Spleen (tissue), 11 donors: ENCODE results near the gene CCNL1. TPM values are rescaled to one million over a fixed set of nuclear protein-coding genes. Genes with fewer than 3 reads are reported as not detected.
A peak's percentile ranks its signal among the peaks of the same experiment; 100 is the strongest.
"Not testable (repeated sequence)": the region's sequence is repeated elsewhere in the genome, so short reads cannot be mapped to it uniquely, and the experiment has no call there.

ENCODE experiments used
- DNase-seq: peaks from one replicate; pipeline ENCODE4 v3.0.0-alpha.2; 2020
- H3K27ac ChIP-seq, 8 donors: fragments of 200-600 bp; sonication (generic) in 7 of 8; 1 replicate in 4 of 8; 2 replicates in 4 of 8; pipeline versions ENCODE4 v1.5.0 to v1.8.0; 2016 to 2021; ENCODE audit warnings: inconsistent platforms in 4 of 8, mild to moderate bottlenecking in 4 of 8, moderate library complexity in 1 of 8
- H3K27me3 ChIP-seq, 7 donors: fragments of 200-600 bp; sonication (generic) in 6 of 7; replicated peaks in 1 of 7; 1 replicate in 4 of 7; 2 replicates in 3 of 7; pipeline versions ENCODE4 v1.5.0 to v1.8.0; 2016 to 2021; ENCODE audit warnings: inconsistent platforms in 3 of 7, mild to moderate bottlenecking in 1 of 7
- H3K36me3 ChIP-seq, 6 donors: fragments of 200-600 bp; sonication (generic) in 5 of 6; 1 replicate in 4 of 6; 2 replicates in 2 of 6; pipeline versions ENCODE4 v1.5.0 to v1.8.0; 2016 to 2021; ENCODE audit warnings: inconsistent platforms in 2 of 6
- H3K4me1 ChIP-seq, 6 donors: fragments of 200-600 bp; sonication (generic) in 5 of 6; 1 replicate in 3 of 6; 2 replicates in 3 of 6; pipeline versions ENCODE4 v1.5.0 to v1.8.0; 2016 to 2021; ENCODE audit warnings: inconsistent platforms in 3 of 6
- H3K4me3 ChIP-seq, 8 donors: fragments of 200-600 bp; sonication (generic) in 7 of 8; 1 replicate in 4 of 8; 2 replicates in 4 of 8; pipeline versions ENCODE4 v1.5.0 to v1.8.0; 2016 to 2021; ENCODE audit warnings: inconsistent platforms in 4 of 8, mild to moderate bottlenecking in 4 of 8, moderate library complexity in 2 of 8
- H3K9me3 ChIP-seq, 8 donors: fragments of 200-600 bp; sonication (generic) in 7 of 8; 1 replicate in 4 of 8; 2 replicates in 4 of 8; pipeline versions ENCODE4 v1.5.0 to v1.8.0; 2016 to 2021; ENCODE audit warnings: inconsistent platforms in 4 of 8
- CTCF ChIP-seq, 11 experiments: fragments of 200-600 bp in 7 of 11; fragments of 450-650 bp in 4 of 11; sonication (generic) in 4 of 11; IDR thresholded peaks in 8 of 11; conservative IDR thresholded peaks in 3 of 11; 1 replicate in 7 of 11; 2 replicates in 4 of 11; pipeline versions ENCODE4 v1.4.0 to v1.8.0; 2016 to 2021; ENCODE audit warnings: antibody characterized with exemption in 11 of 11, inconsistent platforms in 4 of 11, mild to moderate bottlenecking in 1 of 11
- POLR2A ChIP-seq, 3 donors: fragments of 450-650 bp; IDR thresholded peaks; one replicate each; pipeline ENCODE4 v1.5.1; 2017; ENCODE audit warnings: antibody characterized with exemption in 3 of 3, mild to moderate bottlenecking in 1 of 3
- POLR2AphosphoS5 ChIP-seq, 3 donors: sonication (generic); formaldehyde crosslinking; IDR thresholded peaks; one replicate each; pipeline ENCODE4 v1.5.1; 2017; ENCODE audit warnings: antibody characterized with exemption in 3 of 3
- WGBS, 5 donors: extraction: QIAGEN DNeasy Blood & Tissue Kit in 3 of 5; methylation state at CpG; one replicate each; pipeline versions ENCODE4 v1.1.5 to v1.1.7; 2013 to 2018; 5-methylcytosine and 5-hydroxymethylcytosine counted together
- intact Hi-C: fragments of 100-400 bp; cut with DNase I; formaldehyde crosslinking; loops from one replicate; pipeline ENCODE4 v1.15.0; 2023; ENCODE audit warnings: low total_unique reads
- polyA plus RNA-seq, 3 donors: library from polyadenylated mRNA; stranded (reverse); fragments of 200-250 nt; gene quantifications; one replicate each; pipeline ENCODE4 v1.2.1, GENCODE V29; 2013
- total RNA-seq, 7 donors: library from RNA; depleted of rRNA in 3 of 7; stranded (reverse); fragments of >200 nt in 3 of 7; fragmentation: NEBNext Ultra II Directional in 4 of 7; extraction: Animal tissue kit (Norgen Biotek cat#: 25700) in 4 of 7; gene quantifications; one replicate each; pipeline versions ENCODE4 v1.1.0 to v1.2.1, GENCODE V29; 2016 to 2021
- donor health status: healthy with polysubstance abuse.
- donor health status: DM: no; HTN: no; CAD: no; lungs with moderate emphysema.
- donor health status: DM: no; HTN: no; CAD: no.
- donor health status: Bipolar disorder and iron deficiency.
- donor health status: healthy.
- donor health status: DM: no; HTN: no; CAD: no.
- donor health status: DM: yes; HTN: yes; CAD: no.

CCNL1 gene
- total and polyA plus RNA-seq, 10 donors = 76.9 to 405 (median 234) TPM

GRCh38 chr3:157166561-157166960 is 6.6 kb upstream of the CCNL1 start:
- WGBS, 5 donors = 72 to 85% (median 78%) methylated on average over 2 of the region's 2 CpGs
- peaks cover under 1 to 32% (median 6%) of the 10 kb centered on the region in 6 donors for H3K4me1 ChIP-seq
- no peaks in the 10 kb centered on the region for H3K36me3 ChIP-seq
- no peak for DNase-seq
- no peak for TF ChIP-seq POLR2AphosphoS5 (IDR thresholded peaks at IDR 0.05)
- no peak for TF ChIP-seq CTCF (IDR thresholded peaks at IDR 0.05 in 8 of 11, conservative IDR thresholded peaks at IDR 0.05 in 3 of 11)
- no peak for TF ChIP-seq POLR2A (IDR thresholded peaks at IDR 0.05)
- no peak overlapping the region for H3K27ac ChIP-seq
- no peak overlapping the region for H3K4me3 ChIP-seq
- H3K9me3 ChIP-seq = no peaks in the 10 kb centered on the region
- no peaks in the 10 kb centered on the region for H3K27me3 ChIP-seq
- intact Hi-C loops = no loop called here

GRCh38 chr3:157166115-157166514 is 6.2 kb upstream of the CCNL1 start:
- H3K27me3 ChIP-seq = no peaks in the 10 kb centered on the region
- DNase-seq = no peak
- intact Hi-C loops = no loop called here
- no peaks in the 10 kb centered on the region for H3K9me3 ChIP-seq
- no peak overlapping the region for H3K27ac ChIP-seq
- TF ChIP-seq POLR2A (IDR thresholded peaks at IDR 0.05) (no peak), POLR2AphosphoS5 (IDR thresholded peaks at IDR 0.05) (no peak), CTCF (IDR thresholded peaks at IDR 0.05 in 8 of 11, conservative IDR thresholded peaks at IDR 0.05 in 3 of 11) (no peak)
- H3K4me3 ChIP-seq = no peak overlapping the region
- no peaks in the 10 kb centered on the region for H3K36me3 ChIP-seq
- peaks cover 5 to 32% (median 10%) of the 10 kb centered on the region in 6 donors for H3K4me1 ChIP-seq

GRCh38 chr3:157163217-157163953 is 3.4 kb upstream of the CCNL1 start:
- intact Hi-C loops = no loop called here
- no peak for TF ChIP-seq POLR2AphosphoS5 (IDR thresholded peaks at IDR 0.05)
- no peak for TF ChIP-seq CTCF (IDR thresholded peaks at IDR 0.05 in 8 of 11, conservative IDR thresholded peaks at IDR 0.05 in 3 of 11)
- WGBS, 5 donors = 91 to 96% (median 92%) methylated on average over 12 to 19 of the region's 19 CpGs

GRCh38 chr3:157162620-157163019 is 2.7 kb upstream of the CCNL1 start:
- H3K27me3 ChIP-seq, H3K9me3 ChIP-seq, H3K4me3 ChIP-seq, intact Hi-C loops: not testable (repeated sequence)
- WGBS, 5 donors = 84 to 91% (median 90%) methylated on average over 7 of the region's 7 CpGs
- peak; percentile 80 for DNase-seq
- Histone ChIP-seq H3K4me1 (peaks cover 20 to 46% (median 28%) of the 10 kb centered on the region in 6 donors), H3K27ac (peak overlapping the region in 2 of 8 donors; percentile 100), H3K36me3 (peaks cover 0 to 14% (median 11%) of the 10 kb centered on the region in 6 donors)
- TF ChIP-seq CTCF (IDR thresholded peaks at IDR 0.05 in 8 of 11, conservative IDR thresholded peaks at IDR 0.05 in 3 of 11) = peak in 3 of 11 experiments; percentile 13 to 26 (median 14)

More at GRCh38 chr3:157163217-157163953, 3.4 kb upstream of the CCNL1 start:
- Histone ChIP-seq H3K9me3 (no peaks in the 10 kb centered on the region), H3K27ac (peak overlapping the region in 1 of 8 donors; percentile 100), H3K27me3 (no peaks in the 10 kb centered on the region), H3K4me1 (peaks cover 13 to 38% (median 20%) of the 10 kb centered on the region in 6 donors), H3K36me3 (peaks cover 0 to 6% (median 4%) of the 10 kb centered on the region in 6 donors), H3K4me3 (no peak overlapping the region)
- peak; percentile 74 for DNase-seq
